ENCODE measurements around the gene MMUT.

Gene MMUT

GRCh38 chr6:49462071-49462470, 982 bp downstream of the MMUT start:
- DNase-seq (ENCODE audit: low read depth), result no peak
- no peak for TF ChIP-seq CTCF (conservative IDR thresholded peaks at IDR 0.05; ENCODE audit: low read depth, low read length)
- H3K4me3 ChIP-seq (ENCODE audit: low read length), result peak overlapping the region; percentile 98

- no peak overlapping the region for H3K4me3 ChIP-seq (ENCODE audit: low read length)
- DNase-seq (ENCODE audit: low read depth), result no peak
- TF ChIP-seq CTCF (conservative IDR thresholded peaks at IDR 0.05; ENCODE audit: low read depth, low read length), result no peak
Measured at GRCh38 chr6:49457771-49458170, 5.3 kb downstream of the MMUT start.

- DNase-seq (ENCODE audit: low read depth), result no peak
- no peak for TF ChIP-seq CTCF (conservative IDR thresholded peaks at IDR 0.05; ENCODE audit: low read depth, low read length)
- H3K4me3 ChIP-seq (ENCODE audit: low read length), result no peak overlapping the region
Measured at GRCh38 chr6:49454787-49455709, 8.0 kb downstream of the MMUT start.

GRCh38 chr6:49453221-49453620, 9.8 kb downstream of the MMUT start:
- no peak for DNase-seq (ENCODE audit: low read depth)
- peak; percentile 22 for TF ChIP-seq CTCF (conservative IDR thresholded peaks at IDR 0.05; ENCODE audit: low read depth, low read length)
- H3K4me3 ChIP-seq (ENCODE audit: low read length), result no peak overlapping the region

GRCh38 chr6:49430866-49431265, 32.2 kb downstream of the MMUT start:
- no peak for TF ChIP-seq CTCF (conservative IDR thresholded peaks at IDR 0.05; ENCODE audit: low read depth, low read length)

GRCh38 chr6:49430187-49430586, 32.9 kb downstream of the MMUT start:
- no peak for DNase-seq (ENCODE audit: low read depth)
- H3K4me3 ChIP-seq (ENCODE audit: low read length), result no peak overlapping the region
- TF ChIP-seq CTCF (conservative IDR thresholded peaks at IDR 0.05; ENCODE audit: low read depth, low read length), result no peak

More at GRCh38 chr6:49430866-49431265, 32.2 kb downstream of the MMUT start:
- no peak for DNase-seq (ENCODE audit: low read depth)
- H3K4me3 ChIP-seq (ENCODE audit: low read length), result no peak overlapping the region

- DNase-seq (ENCODE audit: low read depth), result no peak
- no peak overlapping the region for H3K4me3 ChIP-seq (ENCODE audit: low read length)
- TF ChIP-seq CTCF (conservative IDR thresholded peaks at IDR 0.05; ENCODE audit: low read depth, low read length), result peak; percentile 16
Measured at GRCh38 chr6:49423817-49424216, 39.2 kb downstream of the MMUT start.

Data from retinal pigment epithelial cell (primary cell).